ENCODE results near the gene SUMO2. TPM values are rescaled to one million over a fixed set of nuclear protein-coding genes. Genes with fewer than 3 reads are reported as not detected.

The SUMO2 gene
- total RNA-seq, 1 donor from 2014 or later = 23.9 TPM

GRCh38 chr17:75131278-75132017 is 51.3 kb downstream of the SUMO2 start, which contains the start of gene NT5C:
NT5C (minus strand) TSS chr17:75131742; CDS start chr17:75131707, 35 bp downstream.
- peak within 1 kb of the TSS; percentile 46 to 85 for H3K4me3 ChIP-seq
- intact Hi-C loops (cut with DNase I) = loop anchor here (1.0 to 2.0 kb wide), 2 partner anchors 17 to 23 kb away; partner anchors contain the start of gene JPT1

DNA sequence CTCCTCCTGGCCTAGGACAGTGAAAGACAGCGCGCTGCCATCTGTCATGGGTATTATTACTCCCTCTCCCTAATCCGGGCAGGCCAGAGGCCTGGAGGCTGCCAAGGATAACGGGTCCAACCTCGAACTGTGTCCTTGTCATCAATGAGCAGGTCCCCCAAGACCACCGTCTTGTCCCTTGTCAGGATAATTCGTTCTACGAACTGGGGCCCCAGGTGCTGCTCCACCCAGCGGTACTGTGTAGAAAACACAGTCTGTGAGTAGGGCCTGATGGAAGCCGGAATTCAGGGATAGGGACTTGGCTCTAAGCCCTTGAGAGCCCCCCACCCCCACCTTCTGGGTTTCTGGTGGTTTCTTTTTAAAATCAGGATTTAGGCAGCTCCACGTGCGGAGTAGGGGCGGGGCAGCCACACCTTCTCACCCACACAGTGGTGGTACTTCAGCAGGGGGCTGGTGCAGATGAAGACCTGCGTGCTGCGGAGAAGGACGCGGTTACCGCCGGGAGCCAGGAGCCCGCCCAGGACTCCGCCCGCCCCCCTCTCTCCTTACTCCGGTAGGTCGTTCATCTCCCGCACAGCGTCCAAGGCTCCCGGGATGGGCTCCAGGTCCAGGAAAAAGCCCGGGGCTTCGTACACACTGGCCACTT is 52.0 kb downstream of the SUMO2 start:
- no peaks in the 10 kb centered on the region for H3K9me3 ChIP-seq
- H3K27me3 ChIP-seq = no peaks in the 10 kb centered on the region
- peaks cover 0 to 6% of the 10 kb centered on the region in 2 donors for H3K4me1 ChIP-seq
- TF ChIP-seq, protein P1, sequence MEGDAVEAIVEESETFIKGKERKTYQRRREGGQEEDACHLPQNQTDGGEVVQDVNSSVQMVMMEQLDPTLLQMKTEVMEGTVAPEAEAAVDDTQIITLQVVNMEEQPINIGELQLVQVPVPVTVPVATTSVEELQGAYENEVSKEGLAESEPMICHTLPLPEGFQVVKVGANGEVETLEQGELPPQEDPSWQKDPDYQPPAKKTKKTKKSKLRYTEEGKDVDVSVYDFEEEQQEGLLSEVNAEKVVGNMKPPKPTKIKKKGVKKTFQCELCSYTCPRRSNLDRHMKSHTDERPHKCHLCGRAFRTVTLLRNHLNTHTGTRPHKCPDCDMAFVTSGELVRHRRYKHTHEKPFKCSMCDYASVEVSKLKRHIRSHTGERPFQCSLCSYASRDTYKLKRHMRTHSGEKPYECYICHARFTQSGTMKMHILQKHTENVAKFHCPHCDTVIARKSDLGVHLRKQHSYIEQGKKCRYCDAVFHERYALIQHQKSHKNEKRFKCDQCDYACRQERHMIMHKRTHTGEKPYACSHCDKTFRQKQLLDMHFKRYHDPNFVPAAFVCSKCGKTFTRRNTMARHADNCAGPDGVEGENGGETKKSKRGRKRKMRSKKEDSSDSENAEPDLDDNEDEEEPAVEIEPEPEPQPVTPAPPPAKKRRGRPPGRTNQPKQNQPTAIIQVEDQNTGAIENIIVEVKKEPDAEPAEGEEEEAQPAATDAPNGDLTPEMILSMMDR (IDR thresholded peaks at IDR 0.05) = peak; percentile 27 to 29 (median 27)
- DNase-seq (ENCODE audit: low spot score in 2 of 2) = no peak
- peak overlapping the region; percentile 46 to 85 for H3K4me3 ChIP-seq
- intact Hi-C loops (cut with DNase I) = loop anchor here (1.0 to 2.0 kb wide), 2 partner anchors 16 to 24 kb away; partner anchors contain the start of gene JPT1
- peaks cover 0 to 7% of the 10 kb centered on the region in 2 donors for H3K36me3 ChIP-seq
- peak overlapping the region; percentile 90 for H3K27ac ChIP-seq

More at GRCh38 chr17:75131278-75132017, 51.3 kb downstream of the SUMO2 start, which contains the start of gene NT5C:
- no peaks in the 10 kb centered on the region for H3K27me3 ChIP-seq
- H3K36me3 ChIP-seq = peaks cover 0 to 7% of the 10 kb centered on the region in 2 donors
- H3K4me1 ChIP-seq = peaks cover 0 to 6% of the 10 kb centered on the region in 2 donors
- no peaks in the 10 kb centered on the region for H3K9me3 ChIP-seq
- TF ChIP-seq, protein P1 (IDR thresholded peaks at IDR 0.05) = peak; percentile 58 to 76 (median 76)
- H3K27ac ChIP-seq = peak within 1 kb of the TSS; percentile 90
- DNase-seq (ENCODE audit: low spot score in 2 of 2) = peak in 1 of 2 donors; percentile 85

GRCh38 chr17:75130059-75130631 is 52.6 kb downstream of the SUMO2 start:
- Histone ChIP-seq H3K4me1 (peaks cover 0 to 6% of the 10 kb centered on the region in 2 donors), H3K27ac (peak overlapping the region; percentile 90), H3K9me3 (no peaks in the 10 kb centered on the region), H3K27me3 (no peaks in the 10 kb centered on the region), H3K36me3 (peaks cover 0 to 7% of the 10 kb centered on the region in 2 donors), H3K4me3 (peak overlapping the region; percentile 46 to 85)
- DNase-seq (ENCODE audit: low spot score in 2 of 2) = no peak
- intact Hi-C loops (cut with DNase I) = loop anchor here (2.0 kb wide), 1 partner anchor 25 kb away; the partner anchor contains the start of gene JPT1
- TF ChIP-seq, protein P1 (IDR thresholded peaks at IDR 0.05) = no peak

DNA sequence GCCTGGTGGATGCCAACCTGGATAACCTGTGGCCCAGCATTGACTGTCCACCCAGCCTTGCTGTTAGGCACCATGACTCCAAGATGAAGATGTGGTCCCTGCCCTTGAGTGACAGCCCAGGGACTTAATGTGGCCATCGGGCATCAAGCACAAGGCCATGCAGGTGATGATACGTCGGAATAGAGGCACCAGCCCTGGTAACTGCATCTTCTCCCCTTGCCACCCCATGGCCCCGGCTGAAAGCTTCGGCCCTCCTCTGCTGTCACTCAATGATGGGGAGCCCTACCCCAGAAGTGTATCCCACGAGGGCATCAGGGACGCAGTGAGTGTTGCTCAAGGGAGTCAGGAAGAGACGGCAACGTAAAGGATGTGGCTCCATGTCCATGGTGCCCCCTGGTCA is 53.2 kb downstream of the SUMO2 start:
- no peak overlapping the region for H3K27ac ChIP-seq

More for the DNA sequence above, 53.2 kb downstream of the SUMO2 start:
- intact Hi-C loops (cut with DNase I) = no loop called here
- no peak for DNase-seq (ENCODE audit: low spot score in 2 of 2)
- H3K4me3 ChIP-seq = no peak overlapping the region
- TF ChIP-seq, protein P1 (IDR thresholded peaks at IDR 0.05) = no peak
- H3K27me3 ChIP-seq = no peaks in the 10 kb centered on the region
- H3K9me3 ChIP-seq = no peaks in the 10 kb centered on the region
- H3K4me1 ChIP-seq = peaks cover 0 to 6% of the 10 kb centered on the region in 2 donors
- H3K36me3 ChIP-seq = peaks cover 0 to 7% of the 10 kb centered on the region in 2 donors
